HG03520 (cell line): Measurements from ENCODE around the gene OCRL.
"Not testable (repeated sequence)": the region's sequence is repeated elsewhere in the genome, so short reads cannot be mapped to it uniquely, and the experiment has no call there.

Experiments used
- ATAC-seq: cut with Tn5 transposase; IDR thresholded peaks from one replicate; pipeline ENCODE4 v1.9.1; 2021; ENCODE audit warnings: mild to moderate bottlenecking, moderate library complexity; ENCODE audit not compliant: unreplicated experiment

Gene OCRL

GRCh38 chrX:129534816-129535578, 5.1 kb upstream of the OCRL start:
- no peak for ATAC-seq

- ATAC-seq: peak; percentile 28
Measured at GRCh38 chrX:129540722-129541184, 694 bp downstream of the OCRL start.

- no peak for ATAC-seq
Measured at GRCh38 chrX:129544780-129545179, 4.7 kb downstream of the OCRL start.

- no peak for ATAC-seq
Measured at GRCh38 chrX:129545408-129545807, 5.3 kb downstream of the OCRL start.

- ATAC-seq: no peak
Measured at GRCh38 chrX:129549124-129549523, 9.1 kb downstream of the OCRL start.

GRCh38 chrX:129553619-129554288, 13.7 kb downstream of the OCRL start:
- ATAC-seq: peak; percentile 97

- not testable (repeated sequence) for ATAC-seq
Measured at GRCh38 chrX:129554816-129555215, 14.8 kb downstream of the OCRL start.

- no peak for ATAC-seq
Measured at GRCh38 chrX:129556806-129557315, 16.8 kb downstream of the OCRL start.

- ATAC-seq: no peak
Measured at GRCh38 chrX:129557844-129558480, 17.9 kb downstream of the OCRL start.

- ATAC-seq: no peak
Measured at GRCh38 chrX:129559783-129560182, 19.7 kb downstream of the OCRL start.

GRCh38 chrX:129561453-129561852, 21.4 kb downstream of the OCRL start:
- ATAC-seq: no peak

GRCh38 chrX:129564345-129564744, 24.3 kb downstream of the OCRL start:
- ATAC-seq: not testable (repeated sequence)

GRCh38 chrX:129565046-129565650, 25.1 kb downstream of the OCRL start:
- no peak for ATAC-seq

- no peak for ATAC-seq
Measured at GRCh38 chrX:129566073-129566472, 26.0 kb downstream of the OCRL start.

GRCh38 chrX:129568349-129568748, 28.3 kb downstream of the OCRL start:
- ATAC-seq: no peak

- no peak for ATAC-seq
Measured at GRCh38 chrX:129572422-129572821, 32.4 kb downstream of the OCRL start.

- not testable (repeated sequence) for ATAC-seq
Measured at GRCh38 chrX:129573652-129574051, 33.6 kb downstream of the OCRL start.

GRCh38 chrX:129574214-129574613, 34.2 kb downstream of the OCRL start:
- no peak for ATAC-seq

GRCh38 chrX:129576539-129576938, 36.5 kb downstream of the OCRL start:
- ATAC-seq: no peak

- no peak for ATAC-seq
Measured at GRCh38 chrX:129577473-129577872, 37.4 kb downstream of the OCRL start.

- no peak for ATAC-seq
Measured at GRCh38 chrX:129577877-129578276, 37.8 kb downstream of the OCRL start.
